Lung (tissue), 12 donors: ENCODE data around the gene BST2. TPM values are rescaled to one million over a fixed set of nuclear protein-coding genes. Genes with fewer than 3 reads are reported as not detected.

Experiments used
- ATAC-seq: fragments of 200-7000 bp; cut with Tn5 transposase; one replicate; pipeline ENCODE4 v1.9.1; 2020; ENCODE audit warnings: moderate number of reproducible peaks; ENCODE audit not compliant: insufficient read depth, low FRiP score
- DNase-seq, 3 donors: peaks; one replicate each; pipeline ENCODE4 v3.0.0-alpha.2; 2013 to 2017
- H3K27ac ChIP-seq, 2 donors: one replicate each; pipeline ENCODE4 v1.5.1; 2013; ENCODE audit warnings: mild to moderate bottlenecking in 2 of 2, moderate library complexity in 2 of 2, control low read depth in 1 of 2, inconsistent platforms in 1 of 2, low read depth in 1 of 2, low read length in 1 of 2
- H3K27me3 ChIP-seq, 3 donors: one replicate each; pipeline ENCODE4 v1.5.1; 2013; ENCODE audit warnings: low read length in 2 of 3; ENCODE audit not compliant: control insufficient read depth in 3 of 3, insufficient read depth in 3 of 3
- H3K36me3 ChIP-seq, 4 donors: one replicate each; pipeline ENCODE4 v1.5.1; 2013; ENCODE audit warnings: low read length in 4 of 4, mild to moderate bottlenecking in 1 of 4, moderate library complexity in 1 of 4; ENCODE audit not compliant: control insufficient read depth in 4 of 4, insufficient read depth in 4 of 4
- H3K4me1 ChIP-seq, 5 donors: one replicate each; pipeline ENCODE4 v1.5.1; 2013; ENCODE audit warnings: low read length in 5 of 5, mild to moderate bottlenecking in 2 of 5, moderate library complexity in 1 of 5; ENCODE audit not compliant: control insufficient read depth in 5 of 5, insufficient read depth in 5 of 5
- H3K4me3 ChIP-seq: one replicate; pipeline ENCODE4 v1.5.1; 2013; ENCODE audit warnings: mild to moderate bottlenecking, control low read depth, moderate library complexity
- H3K9ac ChIP-seq, 2 donors: one replicate each; pipeline ENCODE4 v1.5.1; 2013; ENCODE audit warnings: low read length in 2 of 2, control low read depth in 1 of 2; ENCODE audit not compliant: insufficient read depth in 1 of 2
- H3K9me3 ChIP-seq, 4 donors: one replicate each; pipeline ENCODE4 v1.5.1; 2013; ENCODE audit warnings: low read length in 3 of 4, mild to moderate bottlenecking in 1 of 4, moderate library complexity in 1 of 4; ENCODE audit not compliant: control insufficient read depth in 4 of 4, insufficient read depth in 3 of 4
- WGBS, 2 donors: extraction: QIAGEN DNeasy Blood & Tissue Kit; methylation state at CpG; one replicate each; pipeline ENCODE4 v1.1.7; 2013; 5-methylcytosine and 5-hydroxymethylcytosine counted together
- polyA plus RNA-seq, 2 donors: library from polyadenylated mRNA; stranded (reverse); fragments of 200-250 nt; gene quantifications; one replicate each; pipeline ENCODE4 v1.2.1, GENCODE V29; 2013
- total RNA-seq, 2 donors: library from RNA; depleted of rRNA in 1 of 2; stranded (reverse); fragments of >200 nt in 1 of 2; gene quantifications; one replicate each; pipeline ENCODE4 v1.2.1, GENCODE V29; 2014 to 2021
- TF ChIP-seq, protein P1 (sequence below): IDR thresholded peaks from 2 replicates; pipeline ENCODE4 v1.5.1; 2012; ENCODE audit warnings: mild to moderate bottlenecking; ENCODE audit errors: control extremely low read depth, extremely low read depth
- donor health status: control.
- donor health status: control.
- donor health status: Bipolar disorder and iron deficiency.
- donor health status: healthy.
- donor health status: DM: yes; HTN: yes; CAD: no.

BST2 gene
- total and polyA plus RNA-seq, 4 donors: 48.2 to 179 (median 60.5) TPM

GRCh38 chr19:17402982-17403855, 2.2 kb downstream of the BST2 start:
- H3K4me3 ChIP-seq: no peak overlapping the region
- no peak for ATAC-seq
- TF ChIP-seq, protein P1, sequence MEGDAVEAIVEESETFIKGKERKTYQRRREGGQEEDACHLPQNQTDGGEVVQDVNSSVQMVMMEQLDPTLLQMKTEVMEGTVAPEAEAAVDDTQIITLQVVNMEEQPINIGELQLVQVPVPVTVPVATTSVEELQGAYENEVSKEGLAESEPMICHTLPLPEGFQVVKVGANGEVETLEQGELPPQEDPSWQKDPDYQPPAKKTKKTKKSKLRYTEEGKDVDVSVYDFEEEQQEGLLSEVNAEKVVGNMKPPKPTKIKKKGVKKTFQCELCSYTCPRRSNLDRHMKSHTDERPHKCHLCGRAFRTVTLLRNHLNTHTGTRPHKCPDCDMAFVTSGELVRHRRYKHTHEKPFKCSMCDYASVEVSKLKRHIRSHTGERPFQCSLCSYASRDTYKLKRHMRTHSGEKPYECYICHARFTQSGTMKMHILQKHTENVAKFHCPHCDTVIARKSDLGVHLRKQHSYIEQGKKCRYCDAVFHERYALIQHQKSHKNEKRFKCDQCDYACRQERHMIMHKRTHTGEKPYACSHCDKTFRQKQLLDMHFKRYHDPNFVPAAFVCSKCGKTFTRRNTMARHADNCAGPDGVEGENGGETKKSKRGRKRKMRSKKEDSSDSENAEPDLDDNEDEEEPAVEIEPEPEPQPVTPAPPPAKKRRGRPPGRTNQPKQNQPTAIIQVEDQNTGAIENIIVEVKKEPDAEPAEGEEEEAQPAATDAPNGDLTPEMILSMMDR: no peak
- peaks cover 0 to 3% (median 0%) of the 10 kb centered on the region in 4 donors for H3K36me3 ChIP-seq
- H3K27me3 ChIP-seq: no peaks in the 10 kb centered on the region
- H3K9ac ChIP-seq: no peak overlapping the region
- H3K27ac ChIP-seq: no peak overlapping the region
- peak in 1 of 3 donors; percentile 36 for DNase-seq
- peaks cover 0 to 7% (median 2%) of the 10 kb centered on the region in 5 donors for H3K4me1 ChIP-seq
- no peaks in the 10 kb centered on the region for H3K9me3 ChIP-seq
- WGBS, 2 donors: 41 to 59% methylated on average over 28 to 35 of the region's 36 CpGs

- no peaks in the 10 kb centered on the region for H3K27me3 ChIP-seq
- WGBS, 2 donors: 72 to 82% methylated on average over 6 of the region's 6 CpGs
- H3K27ac ChIP-seq: no peak overlapping the region
- H3K4me1 ChIP-seq: peaks cover 0 to 7% (median 0%) of the 10 kb centered on the region in 5 donors
- no peaks in the 10 kb centered on the region for H3K9me3 ChIP-seq
- no peak for DNase-seq
- no peak overlapping the region for H3K4me3 ChIP-seq
- no peak for ATAC-seq
- TF ChIP-seq, protein P1: no peak
- H3K36me3 ChIP-seq: peaks cover 0 to 3% (median 0%) of the 10 kb centered on the region in 4 donors
- H3K9ac ChIP-seq: no peak overlapping the region
Observed at GRCh38 chr19:17401628-17402027, 3.8 kb downstream of the BST2 start.

DNA sequence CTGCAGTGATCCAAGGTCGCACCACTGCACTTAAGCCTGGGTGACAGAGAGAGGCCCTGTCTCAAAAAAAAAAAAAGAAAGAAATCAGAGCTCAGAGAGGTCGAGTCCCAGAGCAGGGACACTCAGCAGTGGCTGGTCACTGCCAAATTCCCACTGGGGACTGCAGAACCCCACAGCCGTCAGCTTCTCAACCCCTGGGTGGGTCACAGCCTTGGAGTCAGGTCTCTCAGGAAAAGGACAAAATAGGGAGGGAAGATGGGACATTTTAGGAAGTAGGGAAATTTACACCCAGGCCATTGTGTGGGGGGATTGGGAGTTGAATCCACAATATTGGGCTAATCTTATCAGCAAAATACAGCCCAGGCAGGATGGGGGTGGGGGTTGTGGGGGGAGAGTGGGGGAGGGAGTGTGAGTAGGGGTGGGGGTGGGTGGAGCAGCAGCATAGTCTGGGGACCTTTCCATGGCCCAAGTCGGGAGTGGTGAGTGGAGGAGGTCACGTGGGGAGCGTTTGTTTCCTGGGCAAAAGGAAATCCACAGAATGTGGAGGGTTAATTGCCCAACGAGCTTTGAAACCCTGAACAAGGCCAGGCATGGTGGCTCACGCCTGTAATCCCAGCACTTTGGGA, 6.4 kb downstream of the BST2 start:
- Histone ChIP-seq H3K9ac (no peak overlapping the region), H3K27ac (no peak overlapping the region), H3K36me3 (peaks cover 0 to 3% (median 0%) of the 10 kb centered on the region in 4 donors), H3K4me1 (no peaks in the 10 kb centered on the region), H3K4me3 (no peak overlapping the region), H3K27me3 (peaks cover 0 to 5% (median 4%) of the 10 kb centered on the region in 3 donors), H3K9me3 (no peaks in the 10 kb centered on the region)
- TF ChIP-seq, protein P1: no peak
- WGBS, 2 donors: 46 to 48% methylated on average over 8 of the region's 8 CpGs
- no peak for ATAC-seq
- no peak for DNase-seq
